ENCODE measurements around the gene ZDHHC20.

ZDHHC20 gene

GRCh38 chr13:21328201-21328600 lies 130.9 kb downstream of the ZDHHC20 start:
- Histone ChIP-seq H3K4me1 (ENCODE audit: control insufficient read depth, insufficient read depth, low read length) (no peaks in the 10 kb centered on the region), H3K9me3 (ENCODE audit: control insufficient read depth, insufficient read depth, low read depth, low read length) (no peaks in the 10 kb centered on the region), H3K27ac (ENCODE audit: extremely low read depth, low read depth, low read length) (no peak overlapping the region), H3K36me3 (ENCODE audit: control insufficient read depth in 2 of 2, insufficient read depth in 1 of 2, low read length in 2 of 2) (no peaks in the 10 kb centered on the region), H3K4me3 (ENCODE audit: low read depth, low read length) (no peak overlapping the region)
- POLR2A ChIA-PET: no interaction called here
- no peak for TF ChIP-seq ZNF843 (tag by site-specific recombination; IDR thresholded peaks at IDR 0.05)
- no peak for TF ChIP-seq ZNF549 (tag by site-specific recombination; IDR thresholded peaks at IDR 0.05)
- no peak for TF ChIP-seq SCRT1 (tag by site-specific recombination; IDR thresholded peaks at IDR 0.05; ENCODE audit: borderline replicate concordance)
- CTCF ChIA-PET: no interaction called here

GRCh38 chr13:21326155-21327031 lies 132.7 kb downstream of the ZDHHC20 start:
- H3K27ac ChIP-seq (ENCODE audit: extremely low read depth, low read depth, low read length): no peak overlapping the region
- H3K4me3 ChIP-seq (ENCODE audit: low read depth, low read length): peak overlapping the region; percentile 31
- no peaks in the 10 kb centered on the region for H3K4me1 ChIP-seq (ENCODE audit: control insufficient read depth, insufficient read depth, low read length)
- no peaks in the 10 kb centered on the region for H3K36me3 ChIP-seq (ENCODE audit: control insufficient read depth in 2 of 2, insufficient read depth in 1 of 2, low read length in 2 of 2)
- H3K9me3 ChIP-seq (ENCODE audit: control insufficient read depth, insufficient read depth, low read depth, low read length): no peaks in the 10 kb centered on the region
- POLR2A ChIA-PET: no interaction called here
- CTCF ChIA-PET: no interaction called here
- TF ChIP-seq ZFHX2 (tag by site-specific recombination; conservative IDR thresholded peaks at IDR 0.05): peak; percentile 26; the same call in 1 of the 2 replicates
- no peak for TF ChIP-seq ZSCAN23 (tag by site-specific recombination; IDR thresholded peaks at IDR 0.05)
- TF ChIP-seq GLI4 (tag by site-specific recombination; IDR thresholded peaks at IDR 0.05): no peak
- TF ChIP-seq ZNF48 (tag by site-specific recombination; IDR thresholded peaks at IDR 0.05): no peak
- TF ChIP-seq SALL2 (tag by site-specific recombination; IDR thresholded peaks at IDR 0.05; ENCODE audit: borderline replicate concordance): no peak
- TF ChIP-seq ZNF660 (tag by site-specific recombination; IDR thresholded peaks at IDR 0.05): no peak
- TF ChIP-seq, protein P1, sequence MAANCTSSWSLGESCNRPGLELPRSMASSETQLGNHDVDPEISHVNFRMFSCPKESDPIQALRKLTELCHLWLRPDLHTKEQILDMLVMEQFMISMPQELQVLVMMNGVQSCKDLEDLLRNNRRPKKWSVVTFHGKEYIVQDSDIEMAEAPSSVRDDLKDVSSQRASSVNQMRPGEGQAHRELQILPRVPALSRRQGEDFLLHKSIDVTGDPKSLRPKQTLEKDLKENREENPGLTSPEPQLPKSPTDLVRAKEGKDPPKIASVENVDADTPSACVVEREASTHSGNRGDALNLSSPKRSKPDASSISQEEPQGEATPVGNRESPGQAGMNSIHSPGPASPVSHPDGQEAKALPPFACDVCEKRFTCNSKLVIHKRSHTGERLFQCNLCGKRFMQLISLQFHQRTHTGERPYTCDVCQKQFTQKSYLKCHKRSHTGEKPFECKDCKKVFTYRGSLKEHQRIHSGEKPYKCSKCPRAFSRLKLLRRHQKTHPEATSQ (tag by site-specific recombination; IDR thresholded peaks at IDR 0.05): no peak
- 0 out of 2 replicates have a peak, but pooled peaks have one; percentile 22 for TF ChIP-seq ZNF629 (tag by site-specific recombination; IDR thresholded peaks at IDR 0.05)
- peak; percentile 49 for TF ChIP-seq SCRT2 (tag by site-specific recombination; IDR thresholded peaks at IDR 0.05)
- no peak for TF ChIP-seq OVOL3 (tag by site-specific recombination; IDR thresholded peaks at IDR 0.05)
- no peak for TF ChIP-seq ZBTB17 (tag by site-specific recombination; IDR thresholded peaks at IDR 0.05)
- TF ChIP-seq ZNF37A (tag by site-specific recombination; IDR thresholded peaks at IDR 0.05): no peak
- no peak for TF ChIP-seq ZNF645 (tag by site-specific recombination; IDR thresholded peaks at IDR 0.05)
- no peak for TF ChIP-seq ZNF701 (tag by site-specific recombination; IDR thresholded peaks at IDR 0.05)
- TF ChIP-seq HIC1 (tag by site-specific recombination; IDR thresholded peaks at IDR 0.05): peak; percentile 71
- no peak for TF ChIP-seq ZNF416 (tag by site-specific recombination; IDR thresholded peaks at IDR 0.05)
- TF ChIP-seq ZNF514 (tag by site-specific recombination; IDR thresholded peaks at IDR 0.05): no peak
- TF ChIP-seq ZIC2 (tag by site-specific recombination; IDR thresholded peaks at IDR 0.05): peak; percentile 78
- no peak for TF ChIP-seq ZBTB8A (tag by site-specific recombination; IDR thresholded peaks at IDR 0.05)
- TF ChIP-seq EGR2 (tag by site-specific recombination; IDR thresholded peaks at IDR 0.05; ENCODE audit: low read depth): no peak
- TF ChIP-seq ZNF624 (tag by site-specific recombination; IDR thresholded peaks at IDR 0.05): no peak
- TF ChIP-seq, protein P2, sequence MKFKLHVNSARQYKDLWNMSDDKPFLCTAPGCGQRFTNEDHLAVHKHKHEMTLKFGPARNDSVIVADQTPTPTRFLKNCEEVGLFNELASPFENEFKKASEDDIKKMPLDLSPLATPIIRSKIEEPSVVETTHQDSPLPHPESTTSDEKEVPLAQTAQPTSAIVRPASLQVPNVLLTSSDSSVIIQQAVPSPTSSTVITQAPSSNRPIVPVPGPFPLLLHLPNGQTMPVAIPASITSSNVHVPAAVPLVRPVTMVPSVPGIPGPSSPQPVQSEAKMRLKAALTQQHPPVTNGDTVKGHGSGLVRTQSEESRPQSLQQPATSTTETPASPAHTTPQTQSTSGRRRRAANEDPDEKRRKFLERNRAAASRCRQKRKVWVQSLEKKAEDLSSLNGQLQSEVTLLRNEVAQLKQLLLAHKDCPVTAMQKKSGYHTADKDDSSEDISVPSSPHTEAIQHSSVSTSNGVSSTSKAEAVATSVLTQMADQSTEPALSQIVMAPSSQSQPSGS (tag by site-specific recombination; IDR thresholded peaks at IDR 0.05; ENCODE audit: low read depth): no peak
- no peak for TF ChIP-seq ZNF280C (tag by site-specific recombination; IDR thresholded peaks at IDR 0.05)
- TF ChIP-seq FEZF1 (tag by site-specific recombination; IDR thresholded peaks at IDR 0.05): peak; percentile 56; the same call in 1 of the 2 replicates
- no peak for TF ChIP-seq ZNF626 (tag by site-specific recombination; IDR thresholded peaks at IDR 0.05)

All from HEK293 (cell line).